HG03039 (cell line): ENCODE data around the gene EI24.
A peak's percentile ranks its signal among the peaks of the same experiment; 100 is the strongest.

ENCODE experiments used
- ATAC-seq: cut with Tn5 transposase; IDR thresholded peaks from one replicate; pipeline ENCODE4 v1.9.1; 2021; ENCODE audit warnings: mild to moderate bottlenecking, moderate library complexity; ENCODE audit not compliant: unreplicated experiment

The EI24 gene

GRCh38 chr11:125578783-125579182 lies 9.5 kb downstream of the EI24 start:
- ATAC-seq, result no peak

GRCh38 chr11:125579811-125580210 lies 10.5 kb downstream of the EI24 start:
- no peak for ATAC-seq

GRCh38 chr11:125583496-125583895 lies 14.2 kb downstream of the EI24 start:
- ATAC-seq, result no peak

- no peak for ATAC-seq
These were observed 16.2 kb downstream of the EI24 start for GRCh38 chr11:125585487-125585886.

- no peak for ATAC-seq
These were observed 17.3 kb downstream of the EI24 start for GRCh38 chr11:125586623-125587022.

GRCh38 chr11:125587480-125587879 lies 18.2 kb downstream of the EI24 start:
- ATAC-seq, result no peak

- ATAC-seq, result no peak
These were observed 19.2 kb downstream of the EI24 start for GRCh38 chr11:125588505-125588904.

- ATAC-seq, result peak; percentile 1
These were observed 22.5 kb downstream of the EI24 start for GRCh38 chr11:125591649-125592304.

- peak; percentile 97 for ATAC-seq
These were observed 23.2 kb downstream of the EI24 start, which contains the start of gene STT3A for GRCh38 chr11:125592305-125593113. Gene STT3A (plus strand): TSS chr11:125592852. CDS start chr11:125595916, 3,064 bp downstream.

- ATAC-seq, result peak; percentile 0
These were observed 24.0 kb downstream of the EI24 start for GRCh38 chr11:125593114-125593820.

- ATAC-seq, result no peak
These were observed 25.7 kb downstream of the EI24 start for GRCh38 chr11:125594958-125595357.

GRCh38 chr11:125600663-125601062 lies 31.4 kb downstream of the EI24 start:
- no peak for ATAC-seq

- ATAC-seq, result no peak
These were observed 33.9 kb downstream of the EI24 start for GRCh38 chr11:125603207-125603606.

GRCh38 chr11:125605417-125605816 lies 36.1 kb downstream of the EI24 start:
- no peak for ATAC-seq

- no peak for ATAC-seq
These were observed 40.3 kb downstream of the EI24 start for GRCh38 chr11:125609545-125609944.

GRCh38 chr11:125618383-125618782 lies 49.1 kb downstream of the EI24 start:
- ATAC-seq, result no peak

- ATAC-seq, result no peak
These were observed 52.7 kb downstream of the EI24 start for GRCh38 chr11:125621995-125622394.

- no peak for ATAC-seq
These were observed 53.8 kb downstream of the EI24 start for GRCh38 chr11:125623064-125623463.

GRCh38 chr11:125624756-125625213 lies 55.5 kb downstream of the EI24 start, which contains the start of gene CHEK1:
Gene CHEK1 (plus strand): TSS chr11:125625163. CDS start chr11:125626769, 1,606 bp downstream.
- no peak for ATAC-seq

- ATAC-seq, result no peak
These were observed 56.0 kb downstream of the EI24 start for GRCh38 chr11:125625225-125625629.

GRCh38 chr11:125625630-125626287 lies 56.5 kb downstream of the EI24 start:
- ATAC-seq, result peak; percentile 80
